Natural killer cell (primary cell): ENCODE data around the gene COQ8B. TPM values are rescaled to one million over a fixed set of nuclear protein-coding genes. Genes with fewer than 3 reads are reported as not detected.
"Not testable (repeated sequence)": the region's sequence is repeated elsewhere in the genome, so short reads cannot be mapped to it uniquely, and the experiment has no call there.

Experiments
- ATAC-seq, 3 donors: fragments of 150-1000 bp in 2 of 3; fragments of 200-7000 bp in 1 of 3; cut with Tn5 transposase; 1 replicate in 1 of 3; 2 replicates in 2 of 3; pipeline ENCODE4 v1.10.0; 2021; ENCODE audit warnings: mild to moderate bottlenecking in 2 of 3, moderate library complexity in 2 of 3
- DNase-seq, 2 donors: peaks; one replicate each; pipeline versions ENCODE4 v3.0.0 to v3.0.0-alpha.2; 2013 to 2021; ENCODE audit warnings: mixed read lengths in 1 of 2
- H3K27ac ChIP-seq: one replicate; pipeline ENCODE4 v1.5.1; 2013; ENCODE audit warnings: mild to moderate bottlenecking, low read length
- H3K27me3 ChIP-seq: one replicate; pipeline ENCODE4 v1.6.1; 2013; ENCODE audit warnings: low read length; ENCODE audit not compliant: control insufficient read depth, insufficient read depth
- H3K36me3 ChIP-seq: one replicate; pipeline ENCODE4 v1.6.1; 2013; ENCODE audit warnings: low read length; ENCODE audit not compliant: control insufficient read depth, insufficient read depth
- H3K4me1 ChIP-seq: one replicate; pipeline ENCODE4 v1.6.1; 2013; ENCODE audit warnings: low read length; ENCODE audit not compliant: control insufficient read depth, insufficient read depth
- H3K4me3 ChIP-seq: one replicate; pipeline ENCODE4 v1.5.1; 2013; ENCODE audit warnings: low read length
- H3K9me3 ChIP-seq: one replicate; pipeline ENCODE4 v1.6.1; 2013; ENCODE audit warnings: low read length; ENCODE audit not compliant: control insufficient read depth, insufficient read depth
- H3K27ac Mint-ChIP-seq, 2 donors: one replicate each; pipeline ENCODE4 v1.8.0; 2022; ENCODE audit warnings: mild to moderate bottlenecking in 2 of 2, mixed read lengths in 2 of 2, moderate library complexity in 1 of 2
- H3K27me3 Mint-ChIP-seq, 2 donors: one replicate each; pipeline ENCODE4 v1.8.0; 2022; ENCODE audit warnings: low read depth in 2 of 2, mixed read lengths in 2 of 2
- H3K36me3 Mint-ChIP-seq: one replicate; pipeline ENCODE4 v1.8.0; 2022; ENCODE audit warnings: mixed read lengths
- H3K4me1 Mint-ChIP-seq, 2 donors: one replicate each; pipeline ENCODE4 v1.8.0; 2022; ENCODE audit warnings: mixed read lengths in 2 of 2
- H3K4me3 Mint-ChIP-seq: one replicate; pipeline ENCODE4 v1.8.0; 2022; ENCODE audit warnings: mild to moderate bottlenecking, moderate library complexity, mixed read lengths
- H3K9me3 Mint-ChIP-seq, 2 donors: one replicate each; pipeline ENCODE4 v1.8.0; 2022; ENCODE audit warnings: mixed read lengths in 2 of 2
- WGBS: methylation state at CpG from one replicate; pipeline ENCODE4 v1.1.7; 2013; ENCODE audit warnings: missing lambda C conversion rate; ENCODE audit not compliant: insufficient coverage; 5-methylcytosine and 5-hydroxymethylcytosine counted together
- intact Hi-C: fragments of 100-400 bp; cut with micrococcal nuclease; formaldehyde crosslinking; loops from one replicate; pipeline ENCODE4 v1.14.2; 2022
- total RNA-seq, 4 donors: library from RNA; stranded (reverse); fragments of 120-200 nt in 1 of 4; gene quantifications; one replicate each; pipeline versions ENCODE4 v1.2.3 to v1.2.4, GENCODE V29; 2013 to 2022
- TF ChIP-seq, protein P1 (sequence below): fragments of 200-600 bp; IDR thresholded peaks from one replicate; pipeline ENCODE4 v1.8.0; 2022; ENCODE audit warnings: antibody characterized with exemption

Gene COQ8B
- 10 to 100 TPM; 31.8 to 46.7 (median 39.6) TPM for total RNA-seq
- 29.2 TPM for total RNA-seq (2013)

DNA sequence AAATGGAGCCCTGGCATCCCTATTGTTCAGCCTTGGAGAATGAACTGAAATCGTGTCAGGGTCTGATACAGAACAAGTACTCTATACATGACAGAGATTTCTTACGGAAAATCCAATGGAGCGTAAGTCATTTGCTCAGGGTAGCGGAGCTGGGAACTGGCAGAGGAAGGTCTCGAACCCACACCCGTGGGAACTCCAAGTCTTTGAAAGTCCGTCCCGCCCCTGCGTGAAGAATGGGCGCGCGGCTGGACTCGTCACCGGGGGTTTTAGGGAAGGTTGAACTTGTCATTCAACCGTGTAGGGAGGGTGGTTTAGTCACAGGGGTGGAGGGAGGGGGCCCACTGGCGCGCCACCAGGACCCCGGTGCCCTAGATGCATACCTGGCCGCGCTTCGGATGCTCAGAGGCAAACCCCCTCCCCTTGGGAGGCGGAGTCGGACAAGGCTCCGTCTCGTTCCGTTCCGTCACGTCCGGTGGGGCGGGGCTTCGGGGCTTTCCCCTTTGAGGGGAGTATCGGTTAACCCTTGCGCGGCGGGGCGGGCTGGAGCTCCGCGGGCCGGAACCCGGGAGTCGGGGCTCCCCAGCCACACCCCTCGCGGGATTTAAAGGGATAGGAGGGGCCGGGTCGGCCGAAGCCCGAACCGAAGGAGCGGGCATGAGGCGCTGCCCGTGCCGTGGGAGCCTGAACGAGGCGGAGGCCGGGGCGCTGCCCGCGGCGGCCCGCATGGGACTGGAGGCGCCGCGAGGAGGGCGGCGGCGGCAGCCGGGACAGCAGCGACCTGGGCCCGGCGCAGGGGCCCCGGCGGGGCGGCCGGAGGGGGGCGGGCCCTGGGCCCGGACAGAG is at the start of gene COQ8B, which contains the start of gene ITPKC:
COQ8B (minus strand) TSS at position 405 of the 843 bp plus-strand sequence. CDS start 2,254 bp downstream, outside the sequence.
ITPKC (plus strand) TSS at position 631 of the 843 bp plus-strand sequence; CDS start at position 655, 24 bp downstream.
- under 1% methylated on average over 76 of the region's 76 CpGs for WGBS
- Mint-ChIP-seq H3K4me1 (peaks cover 51 to 67% of the 10 kb centered on the region in 2 donors), H3K4me3 (peak within 1 kb of the TSS; percentile 93), H3K9me3 (no peaks in the 10 kb centered on the region), H3K27ac (peak within 1 kb of the TSS; percentile 99), H3K27me3 (no peaks in the 10 kb centered on the region), H3K36me3 (no peaks in the 10 kb centered on the region)
- Histone ChIP-seq H3K9me3 (no peaks in the 10 kb centered on the region), H3K27ac (peak within 1 kb of the TSS; percentile 92), H3K27me3 (no peaks in the 10 kb centered on the region), H3K36me3 (peaks cover under 1% of the 10 kb centered on the region), H3K4me3 (peak within 1 kb of the TSS; percentile 83), H3K4me1 (peaks cover 64% of the 10 kb centered on the region)
- TF ChIP-seq, protein P1, sequence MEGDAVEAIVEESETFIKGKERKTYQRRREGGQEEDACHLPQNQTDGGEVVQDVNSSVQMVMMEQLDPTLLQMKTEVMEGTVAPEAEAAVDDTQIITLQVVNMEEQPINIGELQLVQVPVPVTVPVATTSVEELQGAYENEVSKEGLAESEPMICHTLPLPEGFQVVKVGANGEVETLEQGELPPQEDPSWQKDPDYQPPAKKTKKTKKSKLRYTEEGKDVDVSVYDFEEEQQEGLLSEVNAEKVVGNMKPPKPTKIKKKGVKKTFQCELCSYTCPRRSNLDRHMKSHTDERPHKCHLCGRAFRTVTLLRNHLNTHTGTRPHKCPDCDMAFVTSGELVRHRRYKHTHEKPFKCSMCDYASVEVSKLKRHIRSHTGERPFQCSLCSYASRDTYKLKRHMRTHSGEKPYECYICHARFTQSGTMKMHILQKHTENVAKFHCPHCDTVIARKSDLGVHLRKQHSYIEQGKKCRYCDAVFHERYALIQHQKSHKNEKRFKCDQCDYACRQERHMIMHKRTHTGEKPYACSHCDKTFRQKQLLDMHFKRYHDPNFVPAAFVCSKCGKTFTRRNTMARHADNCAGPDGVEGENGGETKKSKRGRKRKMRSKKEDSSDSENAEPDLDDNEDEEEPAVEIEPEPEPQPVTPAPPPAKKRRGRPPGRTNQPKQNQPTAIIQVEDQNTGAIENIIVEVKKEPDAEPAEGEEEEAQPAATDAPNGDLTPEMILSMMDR: no peak
- DNase-seq (peak; percentile 99 to 100), ATAC-seq (peak; percentile 69 to 91 (median 76))
- intact Hi-C loops: loop anchor here (1.0 to 5.0 kb wide), 3 partner anchors 44 to 82 kb away; partner anchors contain the start of genes EGLN2 and RAB4B

- H3K27me3 ChIP-seq, H3K27ac ChIP-seq, H3K9me3 Mint-ChIP-seq, H3K27ac Mint-ChIP-seq, DNase-seq, H3K9me3 ChIP-seq, H3K27me3 Mint-ChIP-seq, H3K4me3 Mint-ChIP-seq, H3K4me3 ChIP-seq, ATAC-seq, intact Hi-C loops: not testable (repeated sequence)
- Mint-ChIP-seq H3K36me3 (peaks cover 12% of the 10 kb centered on the region), H3K4me1 (peaks cover 14 to 43% of the 10 kb centered on the region in 2 donors)
- Histone ChIP-seq H3K36me3 (peaks cover 46% of the 10 kb centered on the region), H3K4me1 (peaks cover 36% of the 10 kb centered on the region)
- WGBS: 98% methylated on average over 12 of the region's 13 CpGs
Measured at GRCh38 chr19:40766385-40766784, 49.7 kb upstream of the COQ8B start.

GRCh38 chr19:40763963-40764362 is 47.3 kb upstream of the COQ8B start:
- Mint-ChIP-seq H3K4me3 (no peak overlapping the region), H3K9me3 (no peaks in the 10 kb centered on the region)
- intact Hi-C loops: no loop called here

DNA sequence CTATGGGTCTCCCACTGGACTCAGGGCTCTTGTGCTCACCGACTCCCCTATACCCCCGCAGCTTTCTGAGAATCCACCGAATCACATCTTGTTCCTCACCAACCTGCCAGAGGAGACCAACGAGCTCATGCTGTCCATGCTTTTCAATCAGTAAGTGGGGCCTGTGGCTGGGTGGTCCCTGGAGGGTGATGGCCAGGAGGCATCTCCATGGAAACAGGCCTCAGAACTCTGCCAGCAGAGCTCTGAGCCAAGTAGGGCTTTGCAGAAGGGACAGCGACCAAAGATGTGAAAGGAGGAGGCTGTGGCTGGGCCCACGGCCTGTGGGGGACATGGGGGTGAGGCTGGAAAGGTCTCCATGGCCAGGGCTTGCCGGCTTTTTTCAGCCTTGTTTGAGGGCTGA is 46.8 kb upstream of the COQ8B start:
- Histone ChIP-seq H3K27me3 (no peaks in the 10 kb centered on the region), H3K27ac (no peak overlapping the region), H3K4me3 (no peak overlapping the region), H3K36me3 (peaks cover 69% of the 10 kb centered on the region), H3K4me1 (peaks cover 22% of the 10 kb centered on the region), H3K9me3 (no peaks in the 10 kb centered on the region)
- H3K4me1 Mint-ChIP-seq: peaks cover 8 to 28% of the 10 kb centered on the region in 2 donors
- peak overlapping the region in 1 of 2 donors; percentile 73 for H3K27ac Mint-ChIP-seq
- TF ChIP-seq, protein P1: no peak
- H3K36me3 Mint-ChIP-seq: peaks cover 30% of the 10 kb centered on the region
- WGBS: 95% methylated on average over 7 of the region's 7 CpGs
- no peaks in the 10 kb centered on the region for H3K27me3 Mint-ChIP-seq
- no peak for DNase-seq
- H3K4me3 Mint-ChIP-seq: no peak overlapping the region
- intact Hi-C loops: no loop called here
- no peaks in the 10 kb centered on the region for H3K9me3 Mint-ChIP-seq
- no peak for ATAC-seq

More at GRCh38 chr19:40763963-40764362, 47.3 kb upstream of the COQ8B start:
- no peaks in the 10 kb centered on the region for H3K27me3 Mint-ChIP-seq
- H3K36me3 Mint-ChIP-seq: peaks cover 30% of the 10 kb centered on the region
- Histone ChIP-seq H3K9me3 (no peaks in the 10 kb centered on the region), H3K27ac (no peak overlapping the region), H3K36me3 (peaks cover 68% of the 10 kb centered on the region), H3K27me3 (no peaks in the 10 kb centered on the region), H3K4me3 (no peak overlapping the region), H3K4me1 (peaks cover 25% of the 10 kb centered on the region)
- H3K4me1 Mint-ChIP-seq: peaks cover 8 to 32% of the 10 kb centered on the region in 2 donors
- H3K27ac Mint-ChIP-seq: peak overlapping the region in 1 of 2 donors; percentile 73
- TF ChIP-seq, protein P1: no peak
- DNase-seq (no peak), ATAC-seq (no peak)
- 78% methylated on average over 9 of the region's 10 CpGs for WGBS
